Activated naive CD4-positive, alpha-beta T cell treated with anti-CD3 and anti-CD28 coated beads, Interleukin-2, amount 10 ng/mL, durations not matched to agents 7 days and 5 days (primary cell): Measurements from ENCODE around the gene EEF1AKMT2.
"Not testable (repeated sequence)": the region's sequence is repeated elsewhere in the genome, so short reads cannot be mapped to it uniquely, and the experiment has no call there.

Experiments used
- CTCF ChIA-PET: fragments of 350-600 bp; sonication (Branson Sonifier 250); formaldehyde crosslinking; loops from one replicate; lab custom pipeline; 2021; ENCODE audit warnings: antibody characterized with exemption; lab: Charles Lee
- DNase-seq: peaks from one replicate; pipeline ENCODE4 v3.0.0-alpha.2; 2020
- H3K27ac Mint-ChIP-seq: one replicate; pipeline ENCODE4 v1.8.0; 2021; ENCODE audit warnings: mild to moderate bottlenecking, moderate library complexity, mixed read lengths
- H3K27me3 Mint-ChIP-seq: one replicate; pipeline ENCODE4 v1.8.0; 2021; ENCODE audit warnings: mild to moderate bottlenecking, mixed read lengths
- H3K36me3 Mint-ChIP-seq: one replicate; pipeline ENCODE4 v1.8.0; 2021; ENCODE audit warnings: mixed read lengths
- H3K4me1 Mint-ChIP-seq: one replicate; pipeline ENCODE4 v1.8.0; 2021; ENCODE audit warnings: mixed read lengths
- H3K4me3 Mint-ChIP-seq: one replicate; pipeline ENCODE4 v1.8.0; 2021; ENCODE audit warnings: mild to moderate bottlenecking, moderate library complexity, mixed read lengths
- H3K9me3 Mint-ChIP-seq: one replicate; pipeline ENCODE4 v1.8.0; 2021; ENCODE audit warnings: mixed read lengths

Gene EEF1AKMT2

DNA sequence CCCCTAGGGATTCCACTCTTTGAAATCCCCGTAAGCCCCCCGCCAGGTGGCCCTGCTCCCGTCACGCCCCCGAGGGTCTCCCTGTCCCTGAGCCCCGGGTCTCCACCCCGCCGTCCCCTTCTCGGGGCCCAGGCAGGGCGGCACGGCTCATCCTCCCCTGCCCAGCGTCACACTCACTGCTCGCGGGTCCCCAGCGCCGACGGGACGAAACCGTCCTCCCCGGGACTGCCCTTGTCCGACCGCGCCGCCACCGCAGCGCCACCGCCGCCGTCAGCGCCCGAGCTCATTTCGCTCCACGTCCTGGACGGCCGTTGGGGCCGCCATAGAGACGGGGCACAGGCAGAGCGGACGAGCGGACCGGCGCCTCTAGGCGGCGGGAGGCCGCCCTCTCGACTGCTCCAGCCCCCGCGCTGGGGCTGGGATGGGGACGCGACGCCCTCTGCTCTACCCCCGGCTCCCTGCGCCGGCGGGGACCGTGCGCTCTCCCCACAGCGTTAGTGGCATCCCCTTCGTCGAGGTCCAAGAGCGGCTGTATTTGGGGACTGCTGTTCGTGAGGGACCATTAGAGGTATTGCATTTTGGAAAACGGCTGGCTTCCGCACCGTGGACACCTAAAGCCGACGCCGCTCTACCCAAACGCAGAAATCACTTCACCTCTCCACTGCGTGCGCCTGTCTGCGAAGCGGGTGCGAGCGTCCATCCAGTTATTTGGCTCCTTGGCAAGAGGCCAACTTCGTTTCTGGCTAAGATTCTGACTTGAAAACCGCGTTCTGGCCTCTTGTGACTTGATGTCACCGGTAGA is at the start of gene EEF1AKMT2:
Gene EEF1AKMT2 (minus strand): TSS at position 341 of the 802 bp plus-strand sequence. CDS start 54 bp downstream, at position 287.
- H3K9me3 Mint-ChIP-seq = no peaks in the 10 kb centered on the region
- peak within 1 kb of the TSS; percentile 88 for H3K4me3 Mint-ChIP-seq
- H3K36me3 Mint-ChIP-seq = peaks cover 20% of the 10 kb centered on the region
- CTCF ChIA-PET = interaction anchor here (1.3 kb wide), 1 partner anchor 43 kb away, joined by 6 read pairs; no protein-coding TSS in a partner anchor
- peaks cover 29% of the 10 kb centered on the region for H3K4me1 Mint-ChIP-seq
- peaks cover 6% of the 10 kb centered on the region for H3K27me3 Mint-ChIP-seq
- DNase-seq = peak; percentile 87
- H3K27ac Mint-ChIP-seq = peak within 1 kb of the TSS; percentile 94

DNA sequence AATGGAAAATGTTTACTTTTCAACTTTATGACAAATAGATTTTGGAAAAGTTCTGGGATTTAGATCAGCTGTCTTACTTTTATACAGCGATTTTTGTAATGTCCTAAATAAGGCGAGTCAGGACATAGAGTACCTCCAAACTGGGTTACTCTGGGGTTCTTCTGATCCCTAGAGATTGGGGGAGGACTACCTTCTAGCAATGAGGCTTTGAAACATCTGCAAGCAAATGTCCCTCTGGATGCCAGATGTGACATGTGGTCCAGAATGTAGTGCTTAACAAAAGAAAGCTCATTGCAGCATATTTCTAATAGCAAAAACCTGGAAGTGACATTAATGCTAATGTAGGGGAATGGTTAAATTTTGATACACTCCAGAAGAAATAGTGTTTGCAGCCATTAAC is 46.0 kb upstream of the EEF1AKMT2 start:
- Mint-ChIP-seq H3K4me1 (no peaks in the 10 kb centered on the region), H3K27me3 (no peaks in the 10 kb centered on the region), H3K4me3 (no peak overlapping the region), H3K36me3 (peaks cover 20% of the 10 kb centered on the region), H3K27ac (no peak overlapping the region), H3K9me3 (no peaks in the 10 kb centered on the region)
- DNase-seq = no peak
- CTCF ChIA-PET = no interaction called here

DNA sequence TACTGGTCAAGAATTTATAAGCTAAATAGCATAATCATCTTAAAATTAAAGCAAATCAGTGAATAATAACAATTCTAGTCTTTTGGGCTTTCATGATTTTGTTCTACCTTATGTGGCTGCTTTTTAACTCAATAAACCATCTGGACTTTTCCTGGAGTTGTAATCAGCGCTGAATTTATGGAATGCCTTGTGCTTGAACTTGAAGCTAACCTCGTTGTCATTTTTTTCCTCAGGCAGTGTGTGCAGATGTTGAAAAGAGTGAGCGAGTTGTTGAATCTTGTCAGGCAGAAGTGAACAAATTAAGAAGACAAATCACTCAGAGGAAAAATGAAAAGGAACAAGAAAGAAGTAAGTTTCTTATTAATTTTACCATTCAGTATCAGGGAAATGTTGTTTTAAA is 39.4 kb upstream of the EEF1AKMT2 start:
- H3K9me3 Mint-ChIP-seq = no peaks in the 10 kb centered on the region
- peaks cover 46% of the 10 kb centered on the region for H3K36me3 Mint-ChIP-seq
- no peak overlapping the region for H3K27ac Mint-ChIP-seq
- CTCF ChIA-PET = interaction anchor here (1.2 to 2.7 kb wide), 4 partner anchors 88 to 305 kb away, joined by 3 to 7 read pairs (median 4); no protein-coding TSS in a partner anchor
- no peak overlapping the region for H3K4me3 Mint-ChIP-seq
- no peaks in the 10 kb centered on the region for H3K27me3 Mint-ChIP-seq
- no peaks in the 10 kb centered on the region for H3K4me1 Mint-ChIP-seq
- no peak for DNase-seq

DNA sequence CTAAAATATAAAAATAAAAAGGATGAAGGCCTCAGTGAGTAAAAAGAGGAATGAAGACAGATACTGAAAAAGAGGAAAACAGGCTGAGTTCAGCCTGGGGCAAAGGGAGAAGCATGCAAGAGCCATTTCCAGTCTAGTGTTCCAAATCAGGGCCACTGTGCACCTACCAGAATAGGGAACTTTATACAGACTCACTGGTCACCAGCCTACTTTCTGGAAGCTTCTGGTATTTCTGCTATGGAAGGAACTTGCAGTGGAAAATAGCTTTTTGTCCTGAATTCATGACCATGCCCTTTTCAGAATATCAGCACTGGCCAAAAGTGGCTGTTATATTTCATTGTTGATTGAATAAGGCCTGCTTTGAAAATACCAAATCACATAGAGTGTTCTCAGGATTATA is 38.8 kb upstream of the EEF1AKMT2 start:
- CTCF ChIA-PET = interaction anchor here (0.9 to 2.7 kb wide), 6 partner anchors 88 to 306 kb away, joined by 3 to 7 read pairs (median 4); no protein-coding TSS in a partner anchor
- Mint-ChIP-seq H3K27me3 (no peaks in the 10 kb centered on the region), H3K27ac (no peak overlapping the region), H3K36me3 (peaks cover 41% of the 10 kb centered on the region), H3K9me3 (no peaks in the 10 kb centered on the region), H3K4me3 (no peak overlapping the region), H3K4me1 (no peaks in the 10 kb centered on the region)
- DNase-seq = no peak

DNA sequence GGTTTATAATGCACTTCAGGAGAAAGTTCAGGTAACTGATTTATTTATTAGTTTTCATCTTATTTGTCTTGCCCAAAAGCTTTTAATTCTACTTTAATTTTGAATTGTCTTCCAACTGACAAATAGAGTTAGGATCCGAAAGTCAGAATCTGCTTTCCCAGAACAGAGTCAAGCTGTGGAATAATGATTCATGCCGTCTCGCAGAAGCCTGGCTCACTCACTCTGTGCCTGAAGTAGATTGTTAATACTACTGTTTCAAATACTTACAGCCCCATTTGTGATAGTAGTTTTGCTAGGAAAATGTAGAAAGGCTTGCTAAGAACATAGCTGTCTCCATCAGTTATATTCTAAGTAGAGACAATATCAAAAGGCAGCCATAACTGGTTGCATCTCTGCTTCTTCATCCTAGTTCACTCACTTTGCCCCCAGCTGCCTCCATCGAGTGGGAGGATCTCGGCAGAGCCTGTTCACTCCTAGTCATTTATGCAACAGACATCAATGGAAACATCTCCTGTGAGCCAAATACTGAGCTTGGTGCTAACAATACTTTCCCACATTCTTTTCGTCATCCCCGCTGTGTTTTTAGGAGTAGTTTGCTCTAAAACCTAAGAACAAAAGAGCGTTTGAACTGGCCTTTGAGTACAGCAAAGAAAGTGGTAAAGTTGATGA is 37.9 kb upstream of the EEF1AKMT2 start:
- H3K9me3 Mint-ChIP-seq = no peaks in the 10 kb centered on the region
- CTCF ChIA-PET = interaction anchor here (0.9 to 2.7 kb wide), 6 partner anchors 291 to 305 kb away, joined by 3 to 7 read pairs (median 4); no protein-coding TSS in a partner anchor
- no peaks in the 10 kb centered on the region for H3K27me3 Mint-ChIP-seq
- no peak for DNase-seq
- no peak overlapping the region for H3K27ac Mint-ChIP-seq
- peaks cover 38% of the 10 kb centered on the region for H3K36me3 Mint-ChIP-seq
- no peak overlapping the region for H3K4me3 Mint-ChIP-seq
- no peaks in the 10 kb centered on the region for H3K4me1 Mint-ChIP-seq

DNA sequence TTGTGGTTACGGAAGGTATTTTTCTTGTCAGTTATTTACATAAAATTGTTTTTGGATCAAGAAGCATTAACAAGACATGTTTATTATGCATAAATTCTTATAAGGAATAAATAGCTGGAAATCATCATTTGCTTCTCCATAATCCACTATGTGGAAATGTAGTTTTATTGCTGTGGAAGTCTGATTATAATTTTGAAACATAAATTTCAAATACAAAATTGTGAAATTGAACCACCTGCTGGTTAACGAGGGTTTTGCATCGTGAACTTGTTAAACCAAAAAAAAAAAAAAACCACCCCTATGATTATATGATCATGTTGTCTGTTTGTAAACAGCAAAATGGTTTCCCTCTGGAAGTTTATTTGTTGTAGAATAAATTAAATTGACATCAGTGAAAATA is 35.8 kb upstream of the EEF1AKMT2 start:
- no peak overlapping the region for H3K4me3 Mint-ChIP-seq
- peak; percentile 25 for DNase-seq
- H3K27ac Mint-ChIP-seq = no peak overlapping the region
- H3K4me1 Mint-ChIP-seq = no peaks in the 10 kb centered on the region
- CTCF ChIA-PET = interaction anchor here (0.6 to 2.2 kb wide), 10 partner anchors 12 to 306 kb away, joined by 3 to 12 read pairs (median 5); partner anchors contain the start of gene ABRAXAS2
- H3K27me3 Mint-ChIP-seq = no peaks in the 10 kb centered on the region
- peaks cover 34% of the 10 kb centered on the region for H3K36me3 Mint-ChIP-seq
- H3K9me3 Mint-ChIP-seq = no peaks in the 10 kb centered on the region

DNA sequence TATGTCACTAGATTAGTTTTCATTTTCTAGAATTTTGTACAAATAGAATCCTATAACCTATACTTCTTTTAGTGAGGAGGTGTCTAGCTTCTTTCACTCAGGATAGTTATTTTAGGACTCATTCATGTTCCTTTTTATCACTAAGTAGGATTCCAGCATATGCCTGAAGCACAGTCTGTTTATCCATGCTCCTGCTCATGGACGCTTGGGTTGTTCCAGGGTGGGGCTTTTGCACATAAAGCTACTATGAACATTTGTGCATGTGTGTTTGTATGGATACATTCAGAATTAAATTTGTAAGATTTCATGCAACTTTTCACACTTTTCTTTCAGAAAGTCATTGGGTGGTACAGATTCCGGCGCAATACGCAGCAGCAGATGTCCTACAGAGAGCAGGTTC is 34.6 kb upstream of the EEF1AKMT2 start:
- no peak overlapping the region for H3K27ac Mint-ChIP-seq
- no peaks in the 10 kb centered on the region for H3K27me3 Mint-ChIP-seq
- no peaks in the 10 kb centered on the region for H3K4me1 Mint-ChIP-seq
- DNase-seq = no peak
- H3K9me3 Mint-ChIP-seq = no peaks in the 10 kb centered on the region
- no peak overlapping the region for H3K4me3 Mint-ChIP-seq
- H3K36me3 Mint-ChIP-seq = peaks cover 36% of the 10 kb centered on the region
- CTCF ChIA-PET = interaction anchor here (0.8 to 2.2 kb wide), 8 partner anchors 10 to 296 kb away, joined by 3 to 12 read pairs (median 5); partner anchors contain the start of gene ABRAXAS2

DNA sequence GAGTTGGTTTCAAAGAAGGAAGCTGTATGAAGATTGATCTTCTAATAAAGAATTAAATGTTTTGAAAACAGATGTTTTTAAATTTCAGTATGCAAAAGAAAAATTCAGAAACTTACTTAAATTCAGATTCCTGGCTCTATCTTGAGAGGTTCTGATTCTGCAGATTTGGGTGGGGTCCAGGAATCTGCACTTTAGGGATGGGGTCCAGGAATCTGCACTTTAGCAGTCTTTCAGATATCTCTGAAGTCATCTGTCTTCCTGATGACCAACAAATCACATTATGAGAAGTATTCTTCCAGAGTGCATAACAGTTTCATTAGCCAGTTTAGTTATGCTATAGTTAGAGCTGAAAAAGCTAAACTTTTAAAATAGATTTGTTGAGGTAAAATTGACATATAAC is 34.0 kb upstream of the EEF1AKMT2 start:
- H3K4me1 Mint-ChIP-seq = no peaks in the 10 kb centered on the region
- CTCF ChIA-PET = interaction anchor here (0.6 to 2.2 kb wide), 6 partner anchors 8 to 291 kb away, joined by 3 to 8 read pairs (median 4); no protein-coding TSS in a partner anchor
- DNase-seq = no peak
- H3K27me3 Mint-ChIP-seq = no peaks in the 10 kb centered on the region
- H3K4me3 Mint-ChIP-seq = no peak overlapping the region
- H3K9me3 Mint-ChIP-seq = no peaks in the 10 kb centered on the region
- no peak overlapping the region for H3K27ac Mint-ChIP-seq
- H3K36me3 Mint-ChIP-seq = peaks cover 32% of the 10 kb centered on the region

DNA sequence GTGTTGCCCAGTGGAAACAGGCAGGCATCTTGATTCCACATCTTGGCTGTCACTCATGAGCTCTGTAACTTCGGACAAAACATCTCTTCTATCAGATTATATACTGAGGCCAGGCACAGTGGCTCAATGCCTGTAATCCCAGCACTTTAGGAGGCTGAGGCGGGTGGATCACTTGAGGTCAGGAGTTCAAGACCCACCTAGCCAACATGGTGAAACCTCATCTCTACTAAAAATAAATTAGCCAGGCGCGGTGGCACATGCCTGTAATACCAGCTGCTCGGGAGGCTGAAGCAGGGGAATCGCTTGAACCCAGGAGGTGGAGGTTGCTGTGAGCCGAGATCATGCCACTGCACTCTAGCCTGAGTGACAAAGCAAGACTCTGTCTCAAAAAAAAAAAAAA is 33.2 kb upstream of the EEF1AKMT2 start:
- DNase-seq, H3K4me3 Mint-ChIP-seq, H3K4me1 Mint-ChIP-seq, H3K27ac Mint-ChIP-seq, H3K27me3 Mint-ChIP-seq, H3K9me3 Mint-ChIP-seq: not testable (repeated sequence)
- peaks cover 31% of the 10 kb centered on the region for H3K36me3 Mint-ChIP-seq
- CTCF ChIA-PET = interaction anchor here (0.6 to 1.6 kb wide), 2 partner anchors 8 to 16 kb away, joined by 3 to 5 read pairs; no protein-coding TSS in a partner anchor

DNA sequence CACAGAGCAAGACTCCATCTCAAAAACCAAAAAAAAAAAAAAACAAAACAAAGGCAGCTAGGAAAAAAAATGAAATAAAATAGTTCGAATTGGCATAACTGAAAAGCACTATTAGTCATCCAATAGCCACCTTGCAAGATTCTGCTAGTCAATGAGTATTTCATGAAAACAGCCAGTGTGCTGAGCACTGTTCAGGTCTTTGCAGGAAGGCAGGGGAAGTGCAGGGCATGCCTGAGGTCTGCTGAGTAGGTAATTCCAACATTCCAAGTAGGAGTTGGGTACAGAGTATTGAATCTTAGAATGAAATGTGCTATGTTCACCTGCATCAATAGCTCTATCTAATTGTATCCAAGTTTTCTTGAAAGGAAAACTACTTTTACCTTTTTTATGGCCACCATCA is 32.8 kb upstream of the EEF1AKMT2 start:
- Mint-ChIP-seq H3K4me3 (no peak overlapping the region), H3K27ac (no peak overlapping the region), H3K4me1 (no peaks in the 10 kb centered on the region), H3K9me3 (no peaks in the 10 kb centered on the region), H3K36me3 (peaks cover 28% of the 10 kb centered on the region), H3K27me3 (no peaks in the 10 kb centered on the region)
- CTCF ChIA-PET = interaction anchor here (1.6 kb wide), 1 partner anchor 9 kb away, joined by 5 read pairs; no protein-coding TSS in a partner anchor
- DNase-seq = no peak

DNA sequence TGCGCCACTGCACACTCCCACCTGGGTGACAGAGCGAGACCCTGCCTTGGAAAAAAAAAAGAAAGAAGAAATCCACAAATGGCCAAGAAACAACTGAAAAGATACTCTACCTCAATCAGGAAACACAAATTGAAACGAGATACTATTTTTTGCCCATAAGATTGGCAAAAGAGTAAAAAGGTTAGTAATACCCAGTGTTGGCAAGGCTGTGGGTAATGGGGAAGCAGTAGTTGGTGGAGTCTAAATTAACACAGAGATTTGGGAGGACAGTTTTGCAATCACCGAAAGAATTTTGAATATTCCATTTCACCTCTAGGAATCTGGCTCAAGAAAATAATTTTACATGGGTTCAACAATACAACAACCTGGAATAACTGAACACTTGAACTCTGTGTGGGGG is 29.8 kb upstream of the EEF1AKMT2 start:
- CTCF ChIA-PET = no interaction called here
- Mint-ChIP-seq H3K27ac (no peak overlapping the region), H3K27me3 (no peaks in the 10 kb centered on the region), H3K9me3 (no peaks in the 10 kb centered on the region), H3K36me3 (peaks cover 20% of the 10 kb centered on the region), H3K4me3 (no peak overlapping the region), H3K4me1 (no peaks in the 10 kb centered on the region)
- no peak for DNase-seq

DNA sequence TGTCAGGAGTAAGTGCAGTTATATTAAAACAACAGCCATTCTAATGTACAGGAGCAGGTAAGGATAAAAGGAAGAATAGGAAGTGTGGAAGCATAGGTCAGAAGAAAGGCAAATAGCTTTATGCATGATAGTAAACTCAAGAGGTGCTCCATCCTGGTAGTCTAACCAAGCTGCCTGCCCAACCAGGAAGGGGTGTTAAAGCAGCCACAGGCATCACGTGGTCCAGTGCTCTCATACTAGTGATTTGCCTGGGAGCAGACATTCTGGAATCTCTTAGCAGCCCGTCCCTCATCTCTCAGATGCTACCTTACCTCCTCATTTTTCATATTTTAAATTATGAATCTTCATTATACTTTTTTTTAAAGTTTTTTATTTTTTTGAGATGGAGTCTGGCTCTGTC is 28.4 kb upstream of the EEF1AKMT2 start:
- Mint-ChIP-seq H3K27ac (no peak overlapping the region), H3K9me3 (no peaks in the 10 kb centered on the region), H3K4me1 (no peaks in the 10 kb centered on the region), H3K27me3 (no peaks in the 10 kb centered on the region), H3K36me3 (peaks cover 18% of the 10 kb centered on the region), H3K4me3 (no peak overlapping the region)
- DNase-seq = no peak
- CTCF ChIA-PET = no interaction called here

DNA sequence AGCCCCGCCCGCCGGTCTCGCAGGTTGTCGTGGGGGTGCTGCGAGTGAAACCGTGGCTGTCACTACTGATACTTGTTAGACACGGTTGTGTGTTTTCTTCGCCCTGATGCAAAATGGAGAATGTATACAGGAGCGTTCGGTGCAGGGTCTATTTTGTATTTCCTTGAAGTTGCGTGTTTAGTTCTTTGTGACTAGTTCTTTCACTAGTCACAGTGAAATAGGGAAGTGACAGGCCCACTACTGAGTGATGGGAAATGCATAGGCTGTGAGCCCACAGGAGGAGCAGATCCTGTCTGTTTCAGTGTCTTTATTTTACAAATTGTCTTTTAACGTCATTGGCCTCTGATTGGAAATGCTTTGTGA is 10.6 kb upstream of the EEF1AKMT2 start:
- Mint-ChIP-seq H3K36me3 (no peaks in the 10 kb centered on the region), H3K4me1 (peaks cover 21% of the 10 kb centered on the region), H3K27me3 (peaks cover 20% of the 10 kb centered on the region), H3K9me3 (no peaks in the 10 kb centered on the region), H3K4me3 (peak overlapping the region; percentile 94), H3K27ac (peak overlapping the region; percentile 93)
- no peak for DNase-seq
- CTCF ChIA-PET = interaction anchor here (1.0 to 1.6 kb wide), 2 partner anchors 25 to 61 kb away, joined by 5 to 9 read pairs; no protein-coding TSS in a partner anchor

DNA sequence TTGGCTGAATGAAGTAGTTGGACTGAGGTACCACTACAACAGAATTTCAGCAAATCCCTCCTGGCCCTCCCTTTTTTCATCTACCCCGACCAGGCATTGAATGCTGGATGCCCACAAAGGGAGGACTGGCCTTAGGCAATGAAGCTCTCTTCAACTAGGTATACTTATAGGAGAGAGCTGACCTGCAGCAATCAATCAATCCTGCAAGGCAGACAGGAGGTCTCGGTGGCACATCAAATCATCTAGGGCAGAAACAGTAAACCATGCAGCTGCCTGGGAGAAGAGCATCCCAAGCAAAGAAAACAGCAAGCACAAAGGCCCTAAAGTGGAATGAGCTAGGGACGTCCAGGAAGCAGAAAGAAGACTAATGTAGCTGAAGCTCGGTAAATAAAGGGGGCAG is 7.5 kb upstream of the EEF1AKMT2 start:
- no peak for DNase-seq
- H3K9me3 Mint-ChIP-seq = no peaks in the 10 kb centered on the region
- H3K36me3 Mint-ChIP-seq = no peaks in the 10 kb centered on the region
- peaks cover 28% of the 10 kb centered on the region for H3K27me3 Mint-ChIP-seq
- H3K4me3 Mint-ChIP-seq = no peak overlapping the region
- no peak overlapping the region for H3K27ac Mint-ChIP-seq
- H3K4me1 Mint-ChIP-seq = peaks cover 21% of the 10 kb centered on the region
- CTCF ChIA-PET = no interaction called here
